ENCODE measurements around the gene SCRT2.

SCRT2 gene

GRCh38 chr20:655726-656624, 19.6 kb downstream of the SCRT2 start:
- peaks cover 33% of the 10 kb centered on the region for H3K27me3 Mint-ChIP-seq (ENCODE audit: low read depth)
- H3K27ac Mint-ChIP-seq = peak overlapping the region in 1 of 3 experiments; percentile 36
- H3K4me3 Mint-ChIP-seq = peak overlapping the region; percentile 60 to 76 (median 71)
- no peak for TF ChIP-seq CTCF (IDR thresholded peaks at IDR 0.05; ENCODE audit: unreplicated experiment in 3 of 3)
- no peaks in the 10 kb centered on the region for H3K9me3 Mint-ChIP-seq
- H3K4me1 Mint-ChIP-seq = peaks cover 29% of the 10 kb centered on the region
- no peaks in the 10 kb centered on the region for H3K36me3 Mint-ChIP-seq (ENCODE audit: low read depth)

GRCh38 chr20:654417-654750, 21.2 kb downstream of the SCRT2 start:
- TF ChIP-seq CTCF (IDR thresholded peaks at IDR 0.05; ENCODE audit: unreplicated experiment in 3 of 3) = no peak
- peaks cover 27% of the 10 kb centered on the region for H3K4me1 Mint-ChIP-seq
- H3K36me3 Mint-ChIP-seq (ENCODE audit: low read depth) = peaks cover 9% of the 10 kb centered on the region
- H3K27me3 Mint-ChIP-seq (ENCODE audit: low read depth) = peaks cover 33% of the 10 kb centered on the region
- no peaks in the 10 kb centered on the region for H3K9me3 Mint-ChIP-seq
- peak overlapping the region; percentile 0 to 44 (median 32) for H3K27ac Mint-ChIP-seq
- H3K4me3 Mint-ChIP-seq = peak overlapping the region; percentile 76 to 84 (median 81)

GRCh38 chr20:653590-654416, 21.8 kb downstream of the SCRT2 start:
- Mint-ChIP-seq H3K4me1 (peaks cover 22% of the 10 kb centered on the region), H3K9me3 (no peaks in the 10 kb centered on the region), H3K4me3 (peak overlapping the region; percentile 76 to 84 (median 81)), H3K27me3 (ENCODE audit: low read depth) (peaks cover 27% of the 10 kb centered on the region), H3K27ac (peak overlapping the region in 2 of 3 experiments; percentile 32 to 44), H3K36me3 (ENCODE audit: low read depth) (peaks cover 15% of the 10 kb centered on the region)
- peak in 1 of 3 experiments; percentile 41 for TF ChIP-seq CTCF (IDR thresholded peaks at IDR 0.05; ENCODE audit: unreplicated experiment in 3 of 3)

GRCh38 chr20:653110-653589, 22.5 kb downstream of the SCRT2 start, which contains the start of gene SRXN1:
Gene SRXN1 (minus strand): TSS chr20:653200. CDS start chr20:653185, 15 bp downstream.
- Mint-ChIP-seq H3K27me3 (ENCODE audit: low read depth) (peaks cover 24% of the 10 kb centered on the region), H3K4me1 (peaks cover 17% of the 10 kb centered on the region), H3K9me3 (no peaks in the 10 kb centered on the region)

GRCh38 chr20:652615-653109, 22.9 kb downstream of the SCRT2 start:
- H3K9me3 Mint-ChIP-seq = no peaks in the 10 kb centered on the region
- peaks cover 26% of the 10 kb centered on the region for H3K36me3 Mint-ChIP-seq (ENCODE audit: low read depth)
- no peak overlapping the region for H3K27ac Mint-ChIP-seq
- peaks cover 20% of the 10 kb centered on the region for H3K27me3 Mint-ChIP-seq (ENCODE audit: low read depth)
- no peak for TF ChIP-seq CTCF (IDR thresholded peaks at IDR 0.05; ENCODE audit: unreplicated experiment in 3 of 3)
- H3K4me3 Mint-ChIP-seq = peak overlapping the region; percentile 76 to 88 (median 80)
- peaks cover 13% of the 10 kb centered on the region for H3K4me1 Mint-ChIP-seq

More at GRCh38 chr20:653110-653589, 22.5 kb downstream of the SCRT2 start, which contains the start of gene SRXN1:
- peak; percentile 63 to 82 (median 63) for TF ChIP-seq CTCF (IDR thresholded peaks at IDR 0.05; ENCODE audit: unreplicated experiment in 3 of 3)
- Mint-ChIP-seq H3K4me3 (peak within 1 kb of the TSS; percentile 80 to 88 (median 84)), H3K36me3 (ENCODE audit: low read depth) (peaks cover 21% of the 10 kb centered on the region), H3K27ac (peak within 1 kb of the TSS; percentile 2 to 60 (median 32))
